ENCODE measurements around the gene BCL2L13.
"Not testable (repeated sequence)": the region's sequence is repeated elsewhere in the genome, so short reads cannot be mapped to it uniquely, and the experiment has no call there.

BCL2L13 gene

DNA sequence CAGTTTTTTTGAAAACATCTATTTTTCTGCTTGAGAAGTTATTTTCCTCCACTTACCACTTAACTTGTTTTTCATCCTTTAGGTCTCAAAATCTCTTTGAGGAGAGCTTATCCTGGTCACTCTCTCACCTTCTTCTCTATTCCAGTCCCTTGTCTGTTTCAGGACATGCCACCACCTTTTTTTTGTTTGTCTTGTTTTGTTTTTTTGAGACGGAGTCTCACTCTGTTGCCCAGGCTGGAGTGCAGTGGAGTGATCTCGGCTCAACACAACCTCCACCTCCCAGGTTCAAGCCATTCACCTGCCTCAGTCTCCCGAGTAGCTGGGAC lies 4.6 kb upstream of the BCL2L13 start:
- Histone ChIP-seq H3K9ac (ENCODE audit: low read depth in 1 of 2, low read length in 2 of 2) (no peak overlapping the region), H3K27ac (ENCODE audit: low read depth in 2 of 2, low read length in 2 of 2) (peak overlapping the region in 1 of 2 donors; percentile 24), H3K9me3 (ENCODE audit: control insufficient read depth in 2 of 2, low read length in 2 of 2) (no peaks in the 10 kb centered on the region), H3K4me1 (ENCODE audit: control insufficient read depth in 2 of 2, insufficient read depth in 2 of 2, low read length in 2 of 2) (peaks cover 7 to 15% of the 10 kb centered on the region in 2 donors), H3K36me3 (ENCODE audit: control insufficient read depth in 2 of 2, insufficient read depth in 2 of 2, low read length in 2 of 2) (no peaks in the 10 kb centered on the region), H3K4me3 (ENCODE audit: low read length in 2 of 2) (no peak overlapping the region), H3K27me3 (ENCODE audit: control insufficient read depth in 2 of 2, insufficient read depth in 2 of 2, low read length in 2 of 2) (no peaks in the 10 kb centered on the region)

GRCh38 chr22:17634696-17635095 lies 3.9 kb upstream of the BCL2L13 start:
- H3K4me1 ChIP-seq (ENCODE audit: control insufficient read depth in 2 of 2, insufficient read depth in 2 of 2, low read length in 2 of 2) = peaks cover 4 to 12% of the 10 kb centered on the region in 2 donors
- H3K27me3 ChIP-seq (ENCODE audit: control insufficient read depth in 2 of 2, insufficient read depth in 2 of 2, low read length in 2 of 2) = no peaks in the 10 kb centered on the region
- no peak overlapping the region for H3K9ac ChIP-seq (ENCODE audit: low read depth in 1 of 2, low read length in 2 of 2)
- H3K27ac ChIP-seq (ENCODE audit: low read depth in 2 of 2, low read length in 2 of 2) = no peak overlapping the region
- no peaks in the 10 kb centered on the region for H3K9me3 ChIP-seq (ENCODE audit: control insufficient read depth in 2 of 2, low read length in 2 of 2)
- H3K4me3 ChIP-seq (ENCODE audit: low read length in 2 of 2) = no peak overlapping the region
- H3K36me3 ChIP-seq (ENCODE audit: control insufficient read depth in 2 of 2, insufficient read depth in 2 of 2, low read length in 2 of 2) = no peaks in the 10 kb centered on the region

GRCh38 chr22:17636850-17637249 lies 1.7 kb upstream of the BCL2L13 start:
- not testable (repeated sequence) for H3K4me3 ChIP-seq (ENCODE audit: low read length in 2 of 2); H3K27ac ChIP-seq (ENCODE audit: low read depth in 2 of 2, low read length in 2 of 2); H3K9ac ChIP-seq (ENCODE audit: low read depth in 1 of 2, low read length in 2 of 2); H3K9me3 ChIP-seq (ENCODE audit: control insufficient read depth in 2 of 2, low read length in 2 of 2); H3K27me3 ChIP-seq (ENCODE audit: control insufficient read depth in 2 of 2, insufficient read depth in 2 of 2, low read length in 2 of 2); H3K36me3 ChIP-seq (ENCODE audit: control insufficient read depth in 2 of 2, insufficient read depth in 2 of 2, low read length in 2 of 2)
- peaks cover 7 to 12% of the 10 kb centered on the region in 2 donors for H3K4me1 ChIP-seq (ENCODE audit: control insufficient read depth in 2 of 2, insufficient read depth in 2 of 2, low read length in 2 of 2)

DNA sequence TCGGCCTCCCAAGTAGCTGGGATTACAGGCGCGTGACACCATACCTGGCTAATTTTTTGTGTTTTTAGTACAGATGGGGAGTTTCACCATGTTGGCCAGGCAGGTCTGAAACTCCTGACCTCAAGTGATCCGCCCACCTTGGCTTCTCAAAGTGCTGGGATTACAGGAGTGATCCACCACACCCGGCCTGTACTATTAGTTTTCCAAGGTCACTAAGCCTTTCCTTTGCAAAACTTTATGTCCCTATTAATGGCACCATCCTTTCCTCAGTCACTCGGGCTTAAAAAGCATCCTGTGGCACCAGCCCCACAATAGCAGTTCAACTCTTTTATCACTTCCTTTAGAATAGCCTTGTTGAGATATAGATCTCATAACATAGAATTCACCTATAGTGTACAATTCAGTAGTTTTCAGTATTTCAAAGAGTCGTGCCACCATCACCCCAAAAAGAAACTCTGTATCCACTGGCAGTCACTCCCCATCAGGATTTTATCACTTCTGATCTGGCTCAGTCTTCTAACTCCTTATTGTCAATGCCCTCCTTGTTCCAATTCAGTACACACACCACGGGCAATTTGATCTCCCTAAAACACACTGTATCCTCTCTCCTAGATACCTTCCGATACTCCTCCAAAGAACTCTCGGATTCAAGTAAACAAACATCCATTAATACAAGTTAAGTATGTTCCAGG lies 921 bp upstream of the BCL2L13 start:
- Histone ChIP-seq H3K9ac (ENCODE audit: low read depth in 1 of 2, low read length in 2 of 2) (peak overlapping the region; percentile 100), H3K36me3 (ENCODE audit: control insufficient read depth in 2 of 2, insufficient read depth in 2 of 2, low read length in 2 of 2) (peaks cover 0 to 5% of the 10 kb centered on the region in 2 donors), H3K9me3 (ENCODE audit: control insufficient read depth in 2 of 2, low read length in 2 of 2) (no peaks in the 10 kb centered on the region), H3K4me3 (ENCODE audit: low read length in 2 of 2) (peak overlapping the region; percentile 97 to 100), H3K27ac (ENCODE audit: low read depth in 2 of 2, low read length in 2 of 2) (peak overlapping the region; percentile 98 to 99), H3K27me3 (ENCODE audit: control insufficient read depth in 2 of 2, insufficient read depth in 2 of 2, low read length in 2 of 2) (no peaks in the 10 kb centered on the region), H3K4me1 (ENCODE audit: control insufficient read depth in 2 of 2, insufficient read depth in 2 of 2, low read length in 2 of 2) (peaks cover 7 to 12% of the 10 kb centered on the region in 2 donors)

DNA sequence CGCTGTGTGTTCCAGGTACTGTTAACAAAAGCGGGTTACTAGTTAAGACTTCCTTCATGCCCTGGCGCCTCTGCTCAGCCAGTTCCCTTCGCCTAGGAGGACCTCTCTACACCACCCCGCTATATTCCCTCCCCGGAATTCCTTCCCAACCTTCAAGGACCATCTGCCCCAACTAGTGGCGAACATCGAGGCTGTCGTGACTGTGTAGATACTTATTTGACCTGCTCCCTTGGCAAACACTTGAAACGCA lies 450 bp upstream of the BCL2L13 start:
- peak overlapping the region; percentile 98 to 99 for H3K27ac ChIP-seq (ENCODE audit: low read depth in 2 of 2, low read length in 2 of 2)
- no peaks in the 10 kb centered on the region for H3K9me3 ChIP-seq (ENCODE audit: control insufficient read depth in 2 of 2, low read length in 2 of 2)
- peaks cover 7 to 12% of the 10 kb centered on the region in 2 donors for H3K4me1 ChIP-seq (ENCODE audit: control insufficient read depth in 2 of 2, insufficient read depth in 2 of 2, low read length in 2 of 2)
- peaks cover 0 to 5% of the 10 kb centered on the region in 2 donors for H3K36me3 ChIP-seq (ENCODE audit: control insufficient read depth in 2 of 2, insufficient read depth in 2 of 2, low read length in 2 of 2)
- no peaks in the 10 kb centered on the region for H3K27me3 ChIP-seq (ENCODE audit: control insufficient read depth in 2 of 2, insufficient read depth in 2 of 2, low read length in 2 of 2)
- peak overlapping the region; percentile 97 to 100 for H3K4me3 ChIP-seq (ENCODE audit: low read length in 2 of 2)
- peak overlapping the region; percentile 100 for H3K9ac ChIP-seq (ENCODE audit: low read depth in 1 of 2, low read length in 2 of 2)

GRCh38 chr22:17639247-17639741 lies 737 bp downstream of the BCL2L13 start:
- peak overlapping the region; percentile 98 to 99 for H3K27ac ChIP-seq (ENCODE audit: low read depth in 2 of 2, low read length in 2 of 2)
- H3K36me3 ChIP-seq (ENCODE audit: control insufficient read depth in 2 of 2, insufficient read depth in 2 of 2, low read length in 2 of 2) = peaks cover 0 to 5% of the 10 kb centered on the region in 2 donors
- no peaks in the 10 kb centered on the region for H3K9me3 ChIP-seq (ENCODE audit: control insufficient read depth in 2 of 2, low read length in 2 of 2)
- H3K4me3 ChIP-seq (ENCODE audit: low read length in 2 of 2) = peak overlapping the region; percentile 97 to 100
- H3K27me3 ChIP-seq (ENCODE audit: control insufficient read depth in 2 of 2, insufficient read depth in 2 of 2, low read length in 2 of 2) = no peaks in the 10 kb centered on the region
- peak overlapping the region; percentile 100 for H3K9ac ChIP-seq (ENCODE audit: low read depth in 1 of 2, low read length in 2 of 2)
- peaks cover 6 to 7% of the 10 kb centered on the region in 2 donors for H3K4me1 ChIP-seq (ENCODE audit: control insufficient read depth in 2 of 2, insufficient read depth in 2 of 2, low read length in 2 of 2)

DNA sequence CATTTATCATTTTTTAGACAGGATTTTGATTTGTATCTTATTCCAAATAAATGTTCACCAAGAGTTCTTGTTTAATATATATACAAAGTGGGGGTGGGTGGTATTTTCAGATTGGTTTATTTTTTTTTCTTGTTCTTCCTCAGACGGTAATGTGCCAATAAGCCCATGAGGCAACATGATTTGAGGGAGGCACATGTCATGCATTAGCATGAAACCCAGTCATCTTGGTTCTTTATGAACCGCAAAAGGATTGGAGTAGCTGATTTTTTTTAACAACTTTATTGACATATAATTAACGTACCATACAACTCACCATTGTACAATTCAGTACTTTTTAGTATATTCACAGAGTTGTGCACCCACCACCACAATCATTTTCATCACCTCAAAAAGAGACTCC lies 2.7 kb downstream of the BCL2L13 start:
- Histone ChIP-seq H3K4me1 (ENCODE audit: control insufficient read depth in 2 of 2, insufficient read depth in 2 of 2, low read length in 2 of 2) (peaks cover 6 to 11% of the 10 kb centered on the region in 2 donors), H3K27ac (ENCODE audit: low read depth in 2 of 2, low read length in 2 of 2) (no peak overlapping the region), H3K36me3 (ENCODE audit: control insufficient read depth in 2 of 2, insufficient read depth in 2 of 2, low read length in 2 of 2) (peaks cover 2 to 5% of the 10 kb centered on the region in 2 donors), H3K4me3 (ENCODE audit: low read length in 2 of 2) (no peak overlapping the region), H3K9ac (ENCODE audit: low read depth in 1 of 2, low read length in 2 of 2) (no peak overlapping the region), H3K9me3 (ENCODE audit: control insufficient read depth in 2 of 2, low read length in 2 of 2) (no peaks in the 10 kb centered on the region), H3K27me3 (ENCODE audit: control insufficient read depth in 2 of 2, insufficient read depth in 2 of 2, low read length in 2 of 2) (no peaks in the 10 kb centered on the region)

DNA sequence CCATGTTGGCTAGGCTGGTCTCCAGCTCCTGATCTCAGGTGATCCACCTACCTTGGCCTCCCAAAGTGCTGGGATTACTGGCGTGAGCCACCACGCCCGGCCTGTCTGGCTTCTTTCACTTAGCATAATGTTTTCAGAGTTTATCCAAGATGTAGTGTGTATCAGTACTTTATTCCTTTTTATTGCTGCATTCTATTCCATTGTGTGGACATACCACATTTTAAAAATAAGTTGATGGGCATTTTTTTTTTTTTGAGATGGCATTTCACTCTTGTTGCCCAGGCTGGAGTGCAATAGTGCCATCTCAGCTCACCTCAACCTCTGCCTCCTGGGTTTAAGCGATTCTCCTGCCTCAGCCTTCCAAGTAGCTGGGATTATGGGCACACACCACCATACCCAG lies 3.8 kb downstream of the BCL2L13 start:
- not testable (repeated sequence) for H3K27me3 ChIP-seq (ENCODE audit: control insufficient read depth in 2 of 2, insufficient read depth in 2 of 2, low read length in 2 of 2); H3K4me1 ChIP-seq (ENCODE audit: control insufficient read depth in 2 of 2, insufficient read depth in 2 of 2, low read length in 2 of 2); H3K36me3 ChIP-seq (ENCODE audit: control insufficient read depth in 2 of 2, insufficient read depth in 2 of 2, low read length in 2 of 2); H3K9ac ChIP-seq (ENCODE audit: low read depth in 1 of 2, low read length in 2 of 2); H3K27ac ChIP-seq (ENCODE audit: low read depth in 2 of 2, low read length in 2 of 2); H3K4me3 ChIP-seq (ENCODE audit: low read length in 2 of 2); H3K9me3 ChIP-seq (ENCODE audit: control insufficient read depth in 2 of 2, low read length in 2 of 2)

- Histone ChIP-seq H3K36me3 (ENCODE audit: control insufficient read depth in 2 of 2, insufficient read depth in 2 of 2, low read length in 2 of 2) (peaks cover 0 to 2% of the 10 kb centered on the region in 2 donors), H3K4me3 (ENCODE audit: low read length in 2 of 2) (no peak overlapping the region), H3K27ac (ENCODE audit: low read depth in 2 of 2, low read length in 2 of 2) (no peak overlapping the region), H3K4me1 (ENCODE audit: control insufficient read depth in 2 of 2, insufficient read depth in 2 of 2, low read length in 2 of 2) (peaks cover 0 to 3% of the 10 kb centered on the region in 2 donors), H3K9ac (ENCODE audit: low read depth in 1 of 2, low read length in 2 of 2) (no peak overlapping the region), H3K9me3 (ENCODE audit: control insufficient read depth in 2 of 2, low read length in 2 of 2) (no peaks in the 10 kb centered on the region), H3K27me3 (ENCODE audit: control insufficient read depth in 2 of 2, insufficient read depth in 2 of 2, low read length in 2 of 2) (no peaks in the 10 kb centered on the region)
Observed at GRCh38 chr22:17647452-17647851, 8.9 kb downstream of the BCL2L13 start.

- Histone ChIP-seq H3K9me3 (ENCODE audit: control insufficient read depth in 2 of 2, low read length in 2 of 2) (no peaks in the 10 kb centered on the region), H3K27me3 (ENCODE audit: control insufficient read depth in 2 of 2, insufficient read depth in 2 of 2, low read length in 2 of 2) (no peaks in the 10 kb centered on the region), H3K4me1 (ENCODE audit: control insufficient read depth in 2 of 2, insufficient read depth in 2 of 2, low read length in 2 of 2) (peaks cover 0 to 3% of the 10 kb centered on the region in 2 donors), H3K36me3 (ENCODE audit: control insufficient read depth in 2 of 2, insufficient read depth in 2 of 2, low read length in 2 of 2) (peaks cover 0 to 2% of the 10 kb centered on the region in 2 donors), H3K9ac (ENCODE audit: low read depth in 1 of 2, low read length in 2 of 2) (no peak overlapping the region), H3K27ac (ENCODE audit: low read depth in 2 of 2, low read length in 2 of 2) (no peak overlapping the region), H3K4me3 (ENCODE audit: low read length in 2 of 2) (no peak overlapping the region)
Observed at GRCh38 chr22:17647991-17648390, 9.4 kb downstream of the BCL2L13 start.
